Brain microvascular endothelial cell (primary cell): ENCODE measurements around the gene CLCF1.

Experiments
- DNase-seq: peaks from one replicate; pipeline ENCODE4 v3.0.0-alpha.2; 2020
- H3K27ac ChIP-seq: fragments of 250-450 bp; sonication (Bioruptor Pico); 2 replicates; pipeline ENCODE4 v1.5.1; 2020; ENCODE audit warnings: mild to moderate bottlenecking, moderate library complexity
- H3K27me3 ChIP-seq: fragments of 250-450 bp; sonication (Bioruptor Pico); replicated peaks from 2 replicates; pipeline ENCODE4 v1.5.1; 2020; ENCODE audit warnings: mild to moderate bottlenecking
- H3K36me3 ChIP-seq: fragments of 250-450 bp; sonication (Bioruptor Pico); replicated peaks from 2 replicates; pipeline ENCODE4 v1.5.1; 2020; ENCODE audit warnings: mild to moderate bottlenecking
- H3K4me3 ChIP-seq: 2 replicates; pipeline ENCODE4 v1.5.1; 2011; ENCODE audit warnings: low read depth, mild to moderate bottlenecking, control low read depth, low read length, moderate library complexity
- CTCF ChIP-seq: IDR thresholded peaks from 2 replicates; pipeline ENCODE4 v1.5.1; 2011; ENCODE audit warnings: low read depth, mild to moderate bottlenecking, moderate library complexity, low read length, control low read depth, inconsistent platforms; ENCODE audit errors: missing control alignments
- in situ Hi-C: cut with HindIII; loops from 2 replicates; pipeline ENCODE4 v1.10.0; 2017; ENCODE audit warnings: low sequenced_read_pairs, low pct_ligation_motif_present

CLCF1 gene

GRCh38 chr11:67376873-67377808, 3.7 kb upstream of the CLCF1 start:
- no peak for TF ChIP-seq CTCF
- in situ Hi-C loops = no loop called here
- H3K36me3 ChIP-seq = no peaks in the 10 kb centered on the region
- DNase-seq = no peak
- H3K4me3 ChIP-seq = no peak overlapping the region
- H3K27ac ChIP-seq = no peak overlapping the region
- no peaks in the 10 kb centered on the region for H3K27me3 ChIP-seq

- no peak for TF ChIP-seq CTCF
- Histone ChIP-seq H3K27ac (no peak overlapping the region), H3K4me3 (no peak overlapping the region)
Observed at GRCh38 chr11:67376063-67376820, 2.8 kb upstream of the CLCF1 start.

GRCh38 chr11:67375320-67376055, 2.1 kb upstream of the CLCF1 start:
- in situ Hi-C loops = no loop called here
- Histone ChIP-seq H3K27me3 (no peaks in the 10 kb centered on the region), H3K4me3 (no peak overlapping the region), H3K36me3 (no peaks in the 10 kb centered on the region), H3K27ac (no peak overlapping the region)
- no peak for TF ChIP-seq CTCF
- no peak for DNase-seq

More at GRCh38 chr11:67376063-67376820, 2.8 kb upstream of the CLCF1 start:
- no peaks in the 10 kb centered on the region for H3K27me3 ChIP-seq
- no peak for DNase-seq
- H3K36me3 ChIP-seq = no peaks in the 10 kb centered on the region
- in situ Hi-C loops = no loop called here

- H3K4me3 ChIP-seq = peak overlapping the region; percentile 63
- no peaks in the 10 kb centered on the region for H3K36me3 ChIP-seq
- no peak for DNase-seq
- H3K27me3 ChIP-seq = no peaks in the 10 kb centered on the region
- H3K27ac ChIP-seq = peak overlapping the region; percentile 93
- no peak for TF ChIP-seq CTCF
- in situ Hi-C loops = no loop called here
Observed at GRCh38 chr11:67374571-67375281, 1.3 kb upstream of the CLCF1 start.
